H9 (cell line): ENCODE results near the gene CDH13. TPM values are rescaled to one million over a fixed set of nuclear protein-coding genes. Genes with fewer than 3 reads are reported as not detected.

Experiments used
- DNase-seq: peaks from one replicate; pipeline ENCODE4 v3.0.0-alpha.2; 2017
- H2AFZ ChIP-seq: one replicate; pipeline ENCODE4 v1.6.1; 2013; ENCODE audit warnings: mild to moderate bottlenecking, low read length, control low read depth, moderate library complexity
- H2AK5ac ChIP-seq: 2 replicates; pipeline ENCODE4 v1.6.1; 2013; ENCODE audit warnings: low read length, control low read depth, mixed read lengths; ENCODE audit not compliant: insufficient read length
- H2BK120ac ChIP-seq: one replicate; pipeline ENCODE4 v1.6.1; 2013; ENCODE audit warnings: low read depth, mild to moderate bottlenecking, low read length, control low read depth, inconsistent platforms; ENCODE audit not compliant: poor library complexity, severe bottlenecking
- H2BK12ac ChIP-seq: 2 replicates; pipeline ENCODE4 v1.6.1; 2013; ENCODE audit warnings: low read length, control low read depth, mixed read lengths, low read depth; ENCODE audit not compliant: insufficient read length
- H2BK15ac ChIP-seq: 2 replicates; pipeline ENCODE4 v1.6.1; 2013; ENCODE audit warnings: low read depth, low read length, control low read depth
- H2BK20ac ChIP-seq: one replicate; pipeline ENCODE4 v1.6.1; 2013; ENCODE audit warnings: low read depth, mild to moderate bottlenecking, low read length, control low read depth, inconsistent platforms; ENCODE audit not compliant: poor library complexity, severe bottlenecking
- H2BK5ac ChIP-seq: 2 replicates; pipeline ENCODE4 v1.6.1; 2013; ENCODE audit warnings: low read length, control low read depth, mixed read lengths; ENCODE audit not compliant: insufficient read length
- H3K14ac ChIP-seq: 2 replicates; pipeline ENCODE4 v1.6.1; 2013; ENCODE audit warnings: low read length, control low read depth; ENCODE audit not compliant: insufficient read depth
- H3K18ac ChIP-seq: 2 replicates; pipeline ENCODE4 v1.6.1; 2013; ENCODE audit warnings: low read depth, mild to moderate bottlenecking, mixed read lengths, low read length, control low read depth; ENCODE audit not compliant: insufficient read length
- H3K23ac ChIP-seq: 2 replicates; pipeline ENCODE4 v1.6.1; 2013; ENCODE audit warnings: low read length, control low read depth, mixed read lengths, low read depth; ENCODE audit not compliant: insufficient read length
- H3K23me2 ChIP-seq: 2 replicates; pipeline ENCODE4 v1.6.1; 2013; ENCODE audit warnings: low read depth, mild to moderate bottlenecking, mixed read lengths, low read length, control low read depth; ENCODE audit not compliant: insufficient read length, poor library complexity, severe bottlenecking
- H3K27ac ChIP-seq: 2 replicates; pipeline ENCODE4 v1.5.1; 2013; ENCODE audit warnings: low read length, control low read depth, mixed read lengths, low read depth; ENCODE audit not compliant: insufficient read length
- H3K27me3 ChIP-seq: 2 replicates; pipeline ENCODE4 v1.6.1; 2013; ENCODE audit warnings: low read length, control low read depth, inconsistent platforms; ENCODE audit not compliant: insufficient read depth
- H3K4ac ChIP-seq: 2 replicates; pipeline ENCODE4 v1.6.1; 2013; ENCODE audit warnings: low read depth, mild to moderate bottlenecking, control low read depth, inconsistent platforms, low read length, moderate library complexity
- H3K4me1 ChIP-seq: 2 replicates; pipeline ENCODE4 v1.6.1; 2013; ENCODE audit warnings: low read length, control low read depth, inconsistent platforms; ENCODE audit not compliant: insufficient read depth
- H3K4me2 ChIP-seq: 2 replicates; pipeline ENCODE4 v1.6.1; 2013; ENCODE audit warnings: low read length, control low read depth, mixed read lengths; ENCODE audit not compliant: insufficient read length, insufficient read depth
- H3K56ac ChIP-seq: 2 replicates; pipeline ENCODE4 v1.6.1; 2013; ENCODE audit warnings: low read depth, mild to moderate bottlenecking, mixed read lengths, low read length, control low read depth; ENCODE audit not compliant: insufficient read length
- H3K79me1 ChIP-seq: 2 replicates; pipeline ENCODE4 v1.6.1; 2013; ENCODE audit warnings: low read depth, mild to moderate bottlenecking, moderate library complexity, low read length, control low read depth, inconsistent platforms; ENCODE audit not compliant: insufficient read depth, poor library complexity, severe bottlenecking
- H3K79me2 ChIP-seq: 2 replicates; pipeline ENCODE4 v1.6.1; 2013; ENCODE audit warnings: low read length, control low read depth, inconsistent platforms; ENCODE audit not compliant: insufficient read depth
- H3K9ac ChIP-seq: 2 replicates; pipeline ENCODE4 v1.6.1; 2013; ENCODE audit warnings: low read length, control low read depth, mixed read lengths; ENCODE audit not compliant: insufficient read length; ENCODE audit errors: extremely low read depth
- H3K9me3 ChIP-seq: one replicate; pipeline ENCODE4 v1.6.1; 2013; ENCODE audit warnings: low read depth, low read length, inconsistent platforms; ENCODE audit not compliant: control insufficient read depth
- H3T11ph ChIP-seq: one replicate; pipeline ENCODE4 v1.6.1; 2013; ENCODE audit warnings: mild to moderate bottlenecking, low read length, control low read depth, inconsistent platforms
- H4K20me1 ChIP-seq: one replicate; pipeline ENCODE4 v1.6.1; 2013; ENCODE audit not compliant: control insufficient read depth, insufficient read length, insufficient read depth
- H4K5ac ChIP-seq: 2 replicates; pipeline ENCODE4 v1.6.1; 2013; ENCODE audit warnings: low read depth, mild to moderate bottlenecking, mixed read lengths, low read length, control low read depth; ENCODE audit not compliant: insufficient read length
- H4K8ac ChIP-seq: replicated peaks from 2 replicates; pipeline ENCODE4 v1.6.1; 2013; ENCODE audit warnings: low read length, control low read depth, mixed read lengths, low read depth; ENCODE audit not compliant: insufficient read length
- H4K91ac ChIP-seq: 2 replicates; pipeline ENCODE4 v1.6.1; 2013; ENCODE audit warnings: low read depth, mild to moderate bottlenecking, moderate library complexity, mixed read lengths, low read length, control low read depth; ENCODE audit not compliant: insufficient read length
- H3K27ac Mint-ChIP-seq, 3 experiments: 2 replicates in 2 of 3; 3 replicates in 1 of 3; pipeline ENCODE4 v1.8.0; 2020 to 2021; ENCODE audit warnings: mixed read lengths in 3 of 3, mild to moderate bottlenecking in 1 of 3, moderate library complexity in 1 of 3
- H3K27me3 Mint-ChIP-seq: 2 replicates; pipeline ENCODE4 v1.8.0; 2021; ENCODE audit warnings: low read depth, mild to moderate bottlenecking, moderate library complexity, mixed read lengths
- H3K36me3 Mint-ChIP-seq, 3 experiments: 2 replicates in 2 of 3; 3 replicates in 1 of 3; pipeline ENCODE4 v1.8.0; 2020 to 2021; ENCODE audit warnings: low read depth in 3 of 3, mixed read lengths in 3 of 3; ENCODE audit not compliant: insufficient read depth in 1 of 3
- H3K4me1 Mint-ChIP-seq, 2 experiments: 2 replicates each; pipeline ENCODE4 v1.8.0; 2020; ENCODE audit warnings: mixed read lengths in 2 of 2
- H3K4me3 Mint-ChIP-seq, 2 experiments: 2 replicates in 1 of 2; 3 replicates in 1 of 2; pipeline ENCODE4 v1.8.0; 2020 to 2021; ENCODE audit warnings: mild to moderate bottlenecking in 2 of 2, mixed read lengths in 2 of 2, moderate library complexity in 1 of 2
- H3K9me3 Mint-ChIP-seq, 2 experiments: 2 replicates in 1 of 2; 3 replicates in 1 of 2; pipeline ENCODE4 v1.8.0; 2020; ENCODE audit warnings: mild to moderate bottlenecking in 2 of 2, mixed read lengths in 2 of 2, moderate library complexity in 1 of 2
- CTCF ChIP-seq: fragments of 200-600 bp; sonication (generic); conservative IDR thresholded peaks from 3 replicates; pipeline ENCODE4 v1.8.0; 2021; ENCODE audit warnings: antibody characterized with exemption, mild to moderate bottlenecking
- WGBS: extraction: QIAGEN DNeasy Blood & Tissue Kit; methylation state at CpG from one replicate; pipeline ENCODE4 v1.1.7; 2013; ENCODE audit warnings: missing lambda C conversion rate, low lambda C conversion rate, mixed read lengths; ENCODE audit not compliant: insufficient read length; ENCODE audit errors: extremely low coverage; 5-methylcytosine and 5-hydroxymethylcytosine counted together
- total RNA-seq: library from RNA; stranded (reverse); gene quantifications from 2 replicates; pipeline ENCODE4 v1.2.1, GENCODE V29; 2021

Gene CDH13
- total RNA-seq, 1 experiment from 2014 or later, result 1.5 TPM

GRCh38 chr16:82807311-82807710 lies 180.5 kb downstream of the CDH13 start:
- H3K18ac ChIP-seq, result no peak overlapping the region
- Mint-ChIP-seq H3K4me1 (peaks cover 0 to 7% of the 10 kb centered on the region in 2 experiments; a peak in 1 of 4 replicates), H3K36me3 (no peaks in the 10 kb centered on the region), H3K27me3 (peaks cover 7% of the 10 kb centered on the region), H3K9me3 (no peaks in the 10 kb centered on the region), H3K27ac (no peak overlapping the region), H3K4me3 (no peak overlapping the region)
- no peaks in the 10 kb centered on the region for H4K20me1 ChIP-seq
- no peak overlapping the region for H4K91ac ChIP-seq
- DNase-seq, result no peak
- H3K4ac ChIP-seq, result no peak overlapping the region
- no peaks in the 10 kb centered on the region for H3K27me3 ChIP-seq
- H2BK12ac ChIP-seq, result no peak overlapping the region
- H2BK5ac ChIP-seq, result no peak overlapping the region
- no peak overlapping the region for H3K27ac ChIP-seq
- no peaks in the 10 kb centered on the region for H3K79me2 ChIP-seq
- H4K5ac ChIP-seq, result no peak overlapping the region
- no peaks in the 10 kb centered on the region for H3K4me1 ChIP-seq
- H3T11ph ChIP-seq, result no peak overlapping the region
- H2BK20ac ChIP-seq, result no peak overlapping the region
- H2AFZ ChIP-seq, result no peak overlapping the region
- H3K23me2 ChIP-seq, result no peaks in the 10 kb centered on the region
- no peak overlapping the region for H3K4me2 ChIP-seq
- no CpG with 5 or more reads among the region's 3 CpGs for WGBS
- H3K79me1 ChIP-seq, result no peaks in the 10 kb centered on the region
- no peaks in the 10 kb centered on the region for H3K9me3 ChIP-seq
- no peak overlapping the region for H4K8ac ChIP-seq
- H3K14ac ChIP-seq, result no peak overlapping the region
- no peak for TF ChIP-seq CTCF
- no peak overlapping the region for H3K9ac ChIP-seq
- no peak overlapping the region for H3K23ac ChIP-seq
- no peak overlapping the region for H3K56ac ChIP-seq
- H2BK120ac ChIP-seq, result no peak overlapping the region
- H2BK15ac ChIP-seq, result no peak overlapping the region
- H2AK5ac ChIP-seq, result no peak overlapping the region
